HCT116 (cell line): ENCODE results near the gene RALGAPA1. TPM values are rescaled to one million over a fixed set of nuclear protein-coding genes. Genes with fewer than 3 reads are reported as not detected.

Experiments
- ATAC-seq: fragments of 200-7000 bp; cut with Tn5 transposase; 2 replicates; pipeline ENCODE4 v1.9.1; 2020; ENCODE audit warnings: mild to moderate bottlenecking, moderate library complexity
- BruUV-seq: library from RNA; stranded (reverse); fragments of 400-500 nt; replicated peaks from 2 replicates; lab custom pipeline; 2021; lab: Mats Ljungman, UMichigan
- CTCF ChIA-PET: fragments of 300-600 bp; sonication (Branson Sonifier 250); formaldehyde crosslinking; loops from one replicate; lab custom pipeline; 2021; ENCODE audit warnings: antibody characterized with exemption; lab: Charles Lee
- POLR2A ChIA-PET: fragments of 300-600, 350-600 bp; sonication (Branson Sonifier 250); formaldehyde crosslinking; loops from one replicate; lab custom pipeline; 2021; ENCODE audit warnings: antibody characterized with exemption; lab: Charles Lee
- RAD21 ChIA-PET, 2 experiments: fragments of 300-600 bp; sonication (Branson Sonifier 250); formaldehyde crosslinking; loops; one replicate each; lab custom pipeline; 2023; ENCODE audit warnings: low total read pairs in 2 of 2; ENCODE audit not compliant: uncharacterized antibody in 2 of 2, unreplicated experiment in 2 of 2, low non-redundant PET in 1 of 2; lab: Charles Lee
- DNase-seq: peaks from one replicate; pipeline ENCODE4 v3.0.0-alpha.2; 2010; ENCODE audit warnings: low read depth, low spot score
- H2AFZ ChIP-seq: fragments of 200-600 bp; shearing (Covaris generic), sonication (generic); 2 replicates; pipeline ENCODE4 v1.6.1; 2017; ENCODE audit warnings: low read depth, mixed run types, mixed read lengths, antibody characterized with exemption, low read length; ENCODE audit not compliant: poor library complexity, severe bottlenecking
- H3K27ac ChIP-seq: 2 replicates; pipeline ENCODE4 v1.5.1; 2012; ENCODE audit warnings: low read depth, low read length
- H3K27me3 ChIP-seq: fragments of 200-600 bp; sonication (generic); 2 replicates; pipeline ENCODE4 v1.6.1; 2016; ENCODE audit warnings: mixed run types, low read length, mixed read lengths; ENCODE audit not compliant: insufficient read depth
- H3K36me3 ChIP-seq, 2 experiments: fragments of 200-500 bp in 1 of 2; fragments of 200-600 bp in 1 of 2; sonication (Bioruptor generic) in 1 of 2; sonication (generic) in 1 of 2; 2 replicates each; pipeline versions ENCODE4 v1.5.1 to v1.6.1; 2014 to 2016; ENCODE audit warnings: low read length in 2 of 2, inconsistent platforms in 1 of 2, mixed read lengths in 1 of 2, mixed run types in 1 of 2; ENCODE audit not compliant: insufficient read depth in 2 of 2, control insufficient read depth in 1 of 2
- H3K4me1 ChIP-seq, 2 experiments: fragments of 200-600 bp in 1 of 2; sonication (generic) in 1 of 2; 2 replicates each; pipeline versions ENCODE4 v1.5.1 to v1.6.1; 2012 to 2017; ENCODE audit warnings: low read length in 2 of 2, inconsistent platforms in 1 of 2, mild to moderate bottlenecking in 1 of 2, mixed read lengths in 1 of 2, mixed run types in 1 of 2, moderate library complexity in 1 of 2; ENCODE audit not compliant: insufficient read depth in 2 of 2, control insufficient read depth in 1 of 2
- H3K4me2 ChIP-seq: fragments of 200-600 bp; sonication (generic); 2 replicates; pipeline ENCODE4 v1.6.1; 2017; ENCODE audit warnings: mixed run types, low read length, mixed read lengths
- H3K4me3 ChIP-seq, 2 experiments: fragments of 200-600 bp in 1 of 2; sonication (generic) in 1 of 2; replicated peaks in 1 of 2; 2 replicates each; pipeline ENCODE4 v1.5.1; 2011 to 2016; ENCODE audit warnings: low read length in 2 of 2, control low read depth in 1 of 2, low read depth in 1 of 2, mild to moderate bottlenecking in 1 of 2, mixed read lengths in 1 of 2, mixed run types in 1 of 2
- H3K79me2 ChIP-seq: fragments of 200-600 bp; sonication (generic); 2 replicates; pipeline ENCODE4 v1.6.1; 2017; ENCODE audit warnings: mild to moderate bottlenecking, mixed run types, low read length, moderate library complexity, mixed read lengths; ENCODE audit not compliant: insufficient read depth
- H3K9ac ChIP-seq: fragments of 200-600 bp; sonication (generic); 2 replicates; pipeline ENCODE4 v1.6.1; 2016; ENCODE audit warnings: low read length, mixed read lengths
- H3K9me2 ChIP-seq: fragments of 200-600 bp; sonication (generic), shearing (Covaris generic); 2 replicates; pipeline ENCODE4 v1.6.1; 2017; ENCODE audit warnings: mixed run types, mild to moderate bottlenecking, moderate library complexity; ENCODE audit not compliant: insufficient read depth
- H3K9me3 ChIP-seq, 2 experiments: fragments of 200-500 bp in 1 of 2; fragments of 200-600 bp in 1 of 2; sonication (Bioruptor generic) in 1 of 2; sonication (generic) in 1 of 2; 2 replicates each; pipeline ENCODE4 v1.6.1; 2014 to 2017; ENCODE audit warnings: low read length in 2 of 2, mixed read lengths in 2 of 2, inconsistent platforms in 1 of 2, low read depth in 1 of 2, mild to moderate bottlenecking in 1 of 2, mixed run types in 1 of 2, moderate library complexity in 1 of 2; ENCODE audit not compliant: control insufficient read depth in 1 of 2, insufficient read depth in 1 of 2
- H4K20me1 ChIP-seq: fragments of 200-600 bp; sonication (generic), shearing (Covaris generic); 2 replicates; pipeline ENCODE4 v1.6.1; 2017; ENCODE audit warnings: mixed run types, mild to moderate bottlenecking, moderate library complexity; ENCODE audit not compliant: insufficient read depth
- CBX3 ChIP-seq: IDR thresholded peaks from 2 replicates; pipeline ENCODE4 v1.6.1; 2012; ENCODE audit warnings: low read depth
- CEBPB ChIP-seq: IDR thresholded peaks from 2 replicates; pipeline ENCODE4 v1.6.1; 2012; ENCODE audit warnings: low read depth
- ELF1 ChIP-seq: IDR thresholded peaks from 2 replicates; pipeline ENCODE4 v1.6.1; 2012; ENCODE audit warnings: low read depth, borderline replicate concordance
- FOSL1 ChIP-seq: IDR thresholded peaks from 2 replicates; pipeline ENCODE4 v1.6.1; 2012; ENCODE audit warnings: low read depth
- JUND ChIP-seq: IDR thresholded peaks from 2 replicates; pipeline ENCODE4 v1.6.1; 2012
- RAD21 ChIP-seq: IDR thresholded peaks from 2 replicates; pipeline ENCODE4 v1.6.1; 2012; ENCODE audit warnings: low read depth, mild to moderate bottlenecking
- SIN3A ChIP-seq: IDR thresholded peaks from 2 replicates; pipeline ENCODE4 v1.6.1; 2012; ENCODE audit warnings: low read depth
- TCF7L2 ChIP-seq: IDR thresholded peaks from 2 replicates; pipeline ENCODE4 v1.7.0; 2011; ENCODE audit warnings: borderline replicate concordance, inconsistent platforms; ENCODE audit not compliant: insufficient read depth, insufficient read length; ENCODE audit errors: extremely low read depth
- YY1 ChIP-seq: IDR thresholded peaks from 2 replicates; pipeline ENCODE4 v1.6.1; 2011; ENCODE audit warnings: low read length, low read depth, moderate library complexity, mild to moderate bottlenecking; ENCODE audit not compliant: insufficient replicate concordance; ENCODE audit errors: extremely low read depth
- ZBTB33 ChIP-seq: IDR thresholded peaks from 2 replicates; pipeline ENCODE4 v1.6.1; 2011; ENCODE audit warnings: mild to moderate bottlenecking, low read length, moderate library complexity; ENCODE audit not compliant: insufficient replicate concordance; ENCODE audit errors: extremely low read depth
- intact Hi-C: fragments of 100-400 bp; cut with micrococcal nuclease; formaldehyde crosslinking; loops from 2 replicates; pipeline ENCODE4 v1.10.0; 2022
- total RNA-seq: library from RNA; stranded (reverse); gene quantifications from one replicate; pipeline ENCODE4 v1.2.1, GENCODE V29; 2021; ENCODE audit not compliant: unreplicated experiment
- TF ChIP-seq, protein P1 (sequence below), 3 experiments: fragments of 200-600 bp in 1 of 3; sonication (generic) in 1 of 3; IDR thresholded peaks in 2 of 3; conservative IDR thresholded peaks in 1 of 3; 2 replicates each; pipeline ENCODE4 v1.5.1; 2012 to 2017; ENCODE audit warnings: low read depth in 2 of 3, low read length in 2 of 3, antibody characterized with exemption in 1 of 3, borderline replicate concordance in 1 of 3, control low read depth in 1 of 3, mild to moderate bottlenecking in 1 of 3, mixed read lengths in 1 of 3, mixed run types in 1 of 3, moderate library complexity in 1 of 3; ENCODE audit not compliant: insufficient read depth in 1 of 3

Gene RALGAPA1
- total RNA-seq, 1 experiment from 2014 or later, result 29.3 TPM

- intact Hi-C loops, result no loop called here
- Histone ChIP-seq H3K4me1 (peaks cover 0 to 10% of the 10 kb centered on the region in 2 experiments; a peak in 2 of 4 replicates), H3K9me3 (no peaks in the 10 kb centered on the region), H3K79me2 (no peaks in the 10 kb centered on the region), H3K27me3 (no peaks in the 10 kb centered on the region), H3K9me2 (no peaks in the 10 kb centered on the region), H3K36me3 (no peaks in the 10 kb centered on the region), H3K9ac (no peak overlapping the region), H3K4me3 (no peak overlapping the region), H4K20me1 (no peaks in the 10 kb centered on the region)
- no peak for ATAC-seq
- peak; percentile 53 for DNase-seq
- no TSS peak for BruUV-seq
- ChIA-PET RAD21 (no interaction called here), CTCF (interaction anchor here (0.6 to 1.7 kb wide), 4 partner anchors 12 to 383 kb away, joined by 3 to 4 read pairs (median 3); no protein-coding TSS in a partner anchor)
- TF ChIP-seq SIN3A (no peak), CBX3 (peak; percentile 49; the same call in 1 of the 2 replicates), FOSL1 (0 out of 2 replicates have a peak, but pooled peaks have one; percentile 17), RAD21 (peak; percentile 20; the same call in 1 of the 2 replicates), ELF1 (no peak), ZBTB33 (no peak), YY1 (no peak), TCF7L2 (no peak), JUND (no peak), CEBPB (peak; percentile 44; the same call in 1 of the 2 replicates)
- TF ChIP-seq, protein P1, sequence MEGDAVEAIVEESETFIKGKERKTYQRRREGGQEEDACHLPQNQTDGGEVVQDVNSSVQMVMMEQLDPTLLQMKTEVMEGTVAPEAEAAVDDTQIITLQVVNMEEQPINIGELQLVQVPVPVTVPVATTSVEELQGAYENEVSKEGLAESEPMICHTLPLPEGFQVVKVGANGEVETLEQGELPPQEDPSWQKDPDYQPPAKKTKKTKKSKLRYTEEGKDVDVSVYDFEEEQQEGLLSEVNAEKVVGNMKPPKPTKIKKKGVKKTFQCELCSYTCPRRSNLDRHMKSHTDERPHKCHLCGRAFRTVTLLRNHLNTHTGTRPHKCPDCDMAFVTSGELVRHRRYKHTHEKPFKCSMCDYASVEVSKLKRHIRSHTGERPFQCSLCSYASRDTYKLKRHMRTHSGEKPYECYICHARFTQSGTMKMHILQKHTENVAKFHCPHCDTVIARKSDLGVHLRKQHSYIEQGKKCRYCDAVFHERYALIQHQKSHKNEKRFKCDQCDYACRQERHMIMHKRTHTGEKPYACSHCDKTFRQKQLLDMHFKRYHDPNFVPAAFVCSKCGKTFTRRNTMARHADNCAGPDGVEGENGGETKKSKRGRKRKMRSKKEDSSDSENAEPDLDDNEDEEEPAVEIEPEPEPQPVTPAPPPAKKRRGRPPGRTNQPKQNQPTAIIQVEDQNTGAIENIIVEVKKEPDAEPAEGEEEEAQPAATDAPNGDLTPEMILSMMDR (IDR thresholded peaks at IDR 0.05 in 2 of 3, conservative IDR thresholded peaks at IDR 0.05 in 1 of 3; ENCODE audit: borderline replicate concordance in 1 of 3, insufficient read depth in 1 of 3, low read depth in 2 of 3, low read length in 2 of 3), result peak; percentile 38 to 97 (median 94); a peak in 5 of 6 replicates
- TF ChIP-seq, all 23 proteins: peak for 5
- Histone ChIP-seq H3K27ac (no peak overlapping the region), H2AFZ (peak overlapping the region; percentile 55), H3K4me2 (peak overlapping the region; percentile 9; the same call in 1 of the 2 replicates)
- POLR2A ChIA-PET, result no interaction called here
Measured at GRCh38 chr14:35821564-35822411, 12.7 kb upstream of the RALGAPA1 start.
